Measurements from ENCODE around the gene TMEM86A. TPM values are rescaled to one million over a fixed set of nuclear protein-coding genes. Genes with fewer than 3 reads are reported as not detected.

TMEM86A gene
- total and polyA plus RNA-seq, 2 of the 4 experiments (the other 2 are of a cell fraction): 0.31 to 0.36 TPM

- H2BK5ac ChIP-seq (ENCODE audit: low read depth, low read length, poor library complexity, severe bottlenecking): no peak overlapping the region
- dilution Hi-C loops (cut with HindIII; ENCODE audit: low sequenced_read_pairs, unreplicated experiment) (no loop called here), intact Hi-C loops (cut with micrococcal nuclease) (no loop called here), in situ Hi-C loops (cut with MboI; ENCODE audit: low sequenced_read_pairs) (no loop called here)
- no peaks in the 10 kb centered on the region for H4K20me1 ChIP-seq (ENCODE audit: insufficient read depth, low read length)
- H3K4me1 ChIP-seq (ENCODE audit: control insufficient read depth, insufficient read depth, low read length): no peaks in the 10 kb centered on the region
- no peak overlapping the region for H2AK5ac ChIP-seq (ENCODE audit: low read depth, low read length)
- no peak overlapping the region for H3K4ac ChIP-seq (ENCODE audit: low read depth, low read length)
- peaks cover 2% of the 10 kb centered on the region; the same call in 1 of the 2 replicates for H3K27me3 ChIP-seq (ENCODE audit: control insufficient read depth, insufficient read depth, low read length)
- DNase-seq (no peak), ATAC-seq (ENCODE audit: low read depth) (no peak)
- no peak overlapping the region for H2BK15ac ChIP-seq (ENCODE audit: low read depth, low read length)
- H4K8ac ChIP-seq (ENCODE audit: low read depth in 2 of 2, low read length in 2 of 2): no peak overlapping the region
- 64% methylated on average over 1 of the region's 2 CpGs; no CpG with 5 or more reads in 1 of the 2 experiments for WGBS, 2 experiments (ENCODE audit: extremely low coverage in 2 of 2, insufficient read length in 1 of 2)
- no peak overlapping the region for H2AK9ac ChIP-seq (replicated peaks; ENCODE audit: low read depth, low read length, poor library complexity)
- no peak overlapping the region for H3K9ac ChIP-seq (ENCODE audit: low read depth, low read length)
- TF ChIP-seq MAZ (IDR thresholded peaks at IDR 0.05; ENCODE audit: borderline replicate concordance, low read depth, low read length) (no peak), FOS (IDR thresholded peaks at IDR 0.05; ENCODE audit: low read depth, low read length) (no peak), RCOR1 (IDR thresholded peaks at IDR 0.05; ENCODE audit: insufficient replicate concordance, low read length) (no peak), BHLHE40 (IDR thresholded peaks at IDR 0.05; ENCODE audit: low read depth, low read length) (no peak), NFE2L2 (IDR thresholded peaks at IDR 0.05; ENCODE audit: low read depth, low read length) (no peak), CHD1 (IDR thresholded peaks at IDR 0.05; ENCODE audit: low read depth, low read length) (no peak), SMC3 (IDR thresholded peaks at IDR 0.05; ENCODE audit: low read depth, low read length) (no peak), ELK1 (IDR thresholded peaks at IDR 0.05; ENCODE audit: borderline replicate concordance, low read depth, low read length) (no peak), RFX5 (IDR thresholded peaks at IDR 0.05; ENCODE audit: low read depth, low read length) (no peak), CEBPB (IDR thresholded peaks at IDR 0.05; ENCODE audit: low read depth, low read length) (no peak), RAD21 (IDR thresholded peaks at IDR 0.05; ENCODE audit: low read length) (no peak), MAFK (IDR thresholded peaks at IDR 0.05; ENCODE audit: low read depth, low read length) (no peak), POLR2A (IDR thresholded peaks at IDR 0.05; ENCODE audit: low read depth, low read length) (no peak), MXI1 (IDR thresholded peaks at IDR 0.05; ENCODE audit: borderline replicate concordance, low read depth, low read length) (no peak), CTCF (conservative IDR thresholded peaks at IDR 0.05; ENCODE audit: low read depth, low read length) (no peak)
- TF ChIP-seq, protein P1, sequence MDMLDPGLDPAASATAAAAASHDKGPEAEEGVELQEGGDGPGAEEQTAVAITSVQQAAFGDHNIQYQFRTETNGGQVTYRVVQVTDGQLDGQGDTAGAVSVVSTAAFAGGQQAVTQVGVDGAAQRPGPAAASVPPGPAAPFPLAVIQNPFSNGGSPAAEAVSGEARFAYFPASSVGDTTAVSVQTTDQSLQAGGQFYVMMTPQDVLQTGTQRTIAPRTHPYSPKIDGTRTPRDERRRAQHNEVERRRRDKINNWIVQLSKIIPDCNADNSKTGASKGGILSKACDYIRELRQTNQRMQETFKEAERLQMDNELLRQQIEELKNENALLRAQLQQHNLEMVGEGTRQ (IDR thresholded peaks at IDR 0.05; ENCODE audit: low read depth, low read length): no peak
- H2BK20ac ChIP-seq (ENCODE audit: low read depth, low read length): no peak overlapping the region
- no peaks in the 10 kb centered on the region for H3K36me3 ChIP-seq (ENCODE audit: control insufficient read depth, insufficient read depth, low read length)
- no peak overlapping the region for H2BK120ac ChIP-seq (ENCODE audit: low read depth, low read length)
- no peak overlapping the region for H3K4me3 ChIP-seq (ENCODE audit: insufficient read depth, low read depth, low read length)
- H3K4me2 ChIP-seq (ENCODE audit: low read depth, low read length): no peak overlapping the region
- no peak overlapping the region for H3K27ac ChIP-seq (ENCODE audit: insufficient read depth, low read length)
- CTCF ChIA-PET: no interaction called here
- no peak overlapping the region for H2AFZ ChIP-seq (replicated peaks; ENCODE audit: low read length, poor library complexity)
- no peak overlapping the region for H4K91ac ChIP-seq (ENCODE audit: insufficient read depth, low read depth, low read length)
- H3K9me1 ChIP-seq (ENCODE audit: insufficient read depth, low read length): no peaks in the 10 kb centered on the region
- POLR2A ChIA-PET (ENCODE audit: unreplicated experiment): no interaction called here
- no peak overlapping the region for H3K56ac ChIP-seq (ENCODE audit: extremely low read depth, insufficient read depth, low read length)
- BruUV-seq (replicated peaks): no TSS peak
- H3K23ac ChIP-seq (ENCODE audit: low read depth, low read length): no peak overlapping the region
- no peaks in the 10 kb centered on the region for H3K79me1 ChIP-seq (ENCODE audit: low read depth in 1 of 2, low read length in 2 of 2)
- no peaks in the 10 kb centered on the region for H3K9me3 ChIP-seq (ENCODE audit: control insufficient read depth, insufficient read depth, low read length)
- no peak overlapping the region for H3K14ac ChIP-seq (replicated peaks; ENCODE audit: low read depth, low read length)
- no peak overlapping the region for H3K18ac ChIP-seq (ENCODE audit: low read depth, low read length)
- no peak overlapping the region for H4K5ac ChIP-seq (ENCODE audit: low read depth, low read length)
Measured at GRCh38 chr11:18671246-18671645, 27.3 kb upstream of the TMEM86A start.

Data from IMR-90 (cell line).